Pancreas (tissue), 10 donors: ENCODE measurements around the gene FAT1. TPM values are rescaled to one million over a fixed set of nuclear protein-coding genes. Genes with fewer than 3 reads are reported as not detected.

Source experiments
- ATAC-seq, 4 donors: fragments of 200-7000 bp; cut with Tn5 transposase; one replicate each; pipeline versions ENCODE4 v1.8.0 to v1.9.1; 2020; ENCODE audit warnings: mild to moderate bottlenecking in 4 of 4, moderate library complexity in 4 of 4
- DNase-seq, 6 donors: peaks; one replicate each; pipeline ENCODE4 v3.0.0-alpha.2; 2020
- FAIRE-seq: peaks from 2 replicates; lab custom pipeline; 2012; peaks lifted over from hg19 to GRCh38; lab: Jason Lieb, UNC
- H3K27ac ChIP-seq, 4 donors: fragments of 200-600 bp; sonication (generic); 1 replicate in 3 of 4; 2 replicates in 1 of 4; pipeline versions ENCODE4 v1.5.0 to v1.8.0; 2020
- H3K27me3 ChIP-seq, 4 donors: fragments of 200-600 bp; one replicate each; pipeline ENCODE4 v1.8.0; 2021
- H3K36me3 ChIP-seq, 3 donors: fragments of 200-600 bp; sonication (generic) in 1 of 3; one replicate each; pipeline versions ENCODE4 v1.5.0 to v1.8.0; 2020 to 2021
- H3K4me1 ChIP-seq, 3 donors: fragments of 200-600 bp; one replicate each; pipeline ENCODE4 v1.8.0; 2021
- H3K4me3 ChIP-seq, 4 donors: fragments of 200-600 bp; sonication (generic) in 2 of 4; one replicate each; pipeline versions ENCODE4 v1.5.0 to v1.8.0; 2020 to 2021
- H3K9me3 ChIP-seq, 4 donors: fragments of 200-600 bp; one replicate each; pipeline ENCODE4 v1.8.0; 2021
- WGBS, 2 donors: extraction: QIAGEN DNeasy Blood & Tissue Kit; methylation state at CpG; one replicate each; pipeline ENCODE4 v1.1.7; 2013; 5-methylcytosine and 5-hydroxymethylcytosine counted together
- intact Hi-C, 3 donors: fragments of 100-400 bp; cut with DNase I; formaldehyde crosslinking; loops; one replicate each; pipeline versions ENCODE4 v1.11.1 to v1.14.2; 2022
- polyA plus RNA-seq, 2 donors: library from polyadenylated mRNA; stranded (reverse); fragments of 200-250 nt; gene quantifications; one replicate each; pipeline ENCODE4 v1.2.3, GENCODE V29; 2013
- total RNA-seq, 6 donors: library from RNA; stranded (reverse); fragmentation: NEBNext Ultra II Directional in 4 of 6; extraction: Animal tissue kit (Norgen Biotek cat#: 25700) in 4 of 6; gene quantifications; one replicate each; pipeline versions ENCODE4 v1.2.1 to v1.2.4, GENCODE V29; 2021 to 2023
- TF ChIP-seq, protein P1 (sequence below), 4 donors: fragments of 200-600 bp; sonication (generic) in 3 of 4; IDR thresholded peaks; one replicate each; pipeline versions ENCODE4 v1.5.0 to v1.8.0; 2021; ENCODE audit warnings: antibody characterized with exemption in 4 of 4
- donor health status: healthy with polysubstance abuse.
- donor health status: DM: no; HTN: no; CAD: no; lungs with moderate emphysema.
- donor health status: DM: no; HTN: no; CAD: no.
- donor health status: control.
- donor health status: control.
- donor health status: Bipolar disorder and iron deficiency.
- donor health status: DM: yes; HTN: yes; CAD: no.
- donor health status: DM: no; HTN: no; CAD: no.
- donor health status: DM: no; HTN: no; CAD: no.
- donor health status: DM: yes; HTN: yes; CAD: no.

FAT1 gene
- total and polyA plus RNA-seq, 8 donors = 16.9 to 91.6 (median 59.3) TPM

DNA sequence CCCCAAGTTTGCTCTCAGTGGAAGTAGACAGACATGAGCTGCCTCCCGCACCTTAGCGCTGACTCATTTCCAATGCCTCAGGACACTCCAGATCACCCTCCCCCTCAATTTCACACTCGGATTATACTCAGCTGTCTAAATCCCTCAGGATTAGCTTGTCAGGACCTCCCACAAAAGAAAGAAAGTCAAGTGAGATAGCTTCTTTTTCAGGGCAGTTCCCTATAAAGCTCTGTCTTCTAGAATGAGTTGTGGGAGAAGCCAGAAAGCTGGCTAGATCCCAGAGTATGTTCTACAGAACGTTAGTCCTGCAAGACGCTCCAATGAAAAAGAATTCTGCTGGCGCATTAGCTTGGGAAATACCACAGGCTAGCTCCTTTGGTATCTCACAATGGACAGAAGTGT, 117.1 kb downstream of the FAT1 start:
- DNase-seq (no peak), ATAC-seq (no peak), FAIRE-seq (no peak)
- 85 to 87% methylated on average over 6 of the region's 6 CpGs for WGBS, 2 donors
- peaks cover 0 to 57% (median 17%) of the 10 kb centered on the region in 3 donors for H3K36me3 ChIP-seq
- H3K27ac ChIP-seq = no peak overlapping the region
- TF ChIP-seq, protein P1, sequence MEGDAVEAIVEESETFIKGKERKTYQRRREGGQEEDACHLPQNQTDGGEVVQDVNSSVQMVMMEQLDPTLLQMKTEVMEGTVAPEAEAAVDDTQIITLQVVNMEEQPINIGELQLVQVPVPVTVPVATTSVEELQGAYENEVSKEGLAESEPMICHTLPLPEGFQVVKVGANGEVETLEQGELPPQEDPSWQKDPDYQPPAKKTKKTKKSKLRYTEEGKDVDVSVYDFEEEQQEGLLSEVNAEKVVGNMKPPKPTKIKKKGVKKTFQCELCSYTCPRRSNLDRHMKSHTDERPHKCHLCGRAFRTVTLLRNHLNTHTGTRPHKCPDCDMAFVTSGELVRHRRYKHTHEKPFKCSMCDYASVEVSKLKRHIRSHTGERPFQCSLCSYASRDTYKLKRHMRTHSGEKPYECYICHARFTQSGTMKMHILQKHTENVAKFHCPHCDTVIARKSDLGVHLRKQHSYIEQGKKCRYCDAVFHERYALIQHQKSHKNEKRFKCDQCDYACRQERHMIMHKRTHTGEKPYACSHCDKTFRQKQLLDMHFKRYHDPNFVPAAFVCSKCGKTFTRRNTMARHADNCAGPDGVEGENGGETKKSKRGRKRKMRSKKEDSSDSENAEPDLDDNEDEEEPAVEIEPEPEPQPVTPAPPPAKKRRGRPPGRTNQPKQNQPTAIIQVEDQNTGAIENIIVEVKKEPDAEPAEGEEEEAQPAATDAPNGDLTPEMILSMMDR (IDR thresholded peaks at IDR 0.05) = no peak
- intact Hi-C loops = no loop called here
- no peaks in the 10 kb centered on the region for H3K9me3 ChIP-seq
- H3K4me1 ChIP-seq = no peaks in the 10 kb centered on the region
- no peak overlapping the region for H3K4me3 ChIP-seq
- H3K27me3 ChIP-seq = no peaks in the 10 kb centered on the region

DNA sequence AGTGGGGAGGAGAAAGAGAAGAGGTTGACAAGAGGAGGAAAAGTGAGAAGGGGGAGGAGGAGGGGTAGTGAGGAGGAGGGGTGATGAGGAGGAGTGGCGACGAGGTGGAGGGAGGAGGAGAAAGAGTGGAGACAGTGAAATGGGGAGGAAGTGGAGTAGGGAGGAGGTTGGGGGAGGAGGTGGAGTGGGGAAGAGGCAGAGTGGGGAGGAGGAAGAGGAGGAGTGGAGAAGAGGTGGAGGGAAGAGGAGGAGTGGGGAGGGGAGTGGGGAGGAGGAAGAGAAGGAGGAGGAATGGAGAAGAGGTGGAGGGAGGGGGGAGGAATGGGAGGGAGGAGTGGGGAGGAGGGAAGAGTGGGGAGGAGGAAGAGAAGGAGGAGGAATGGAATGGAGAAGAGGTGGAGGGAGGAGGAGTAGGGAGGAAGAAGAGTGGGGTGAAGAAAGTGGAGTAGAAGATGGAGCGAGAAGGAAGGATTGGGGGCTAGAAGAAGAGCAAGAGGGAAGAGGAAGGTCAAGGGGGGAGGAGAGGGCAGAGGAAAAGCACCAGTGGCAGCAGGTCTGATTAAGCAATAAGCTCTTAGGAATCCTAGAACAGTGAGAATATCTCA, 118.3 kb downstream of the FAT1 start:
- no peaks in the 10 kb centered on the region for H3K4me1 ChIP-seq
- TF ChIP-seq, protein P1 (IDR thresholded peaks at IDR 0.05) = no peak
- peaks cover 0 to 62% (median 17%) of the 10 kb centered on the region in 3 donors for H3K36me3 ChIP-seq
- ATAC-seq (no peak), DNase-seq (no peak), FAIRE-seq (no peak)
- H3K27me3 ChIP-seq = no peaks in the 10 kb centered on the region
- H3K27ac ChIP-seq = no peak overlapping the region
- H3K9me3 ChIP-seq = no peaks in the 10 kb centered on the region
- 92 to 93% methylated on average over 3 of the region's 3 CpGs for WGBS, 2 donors
- intact Hi-C loops = no loop called here
- H3K4me3 ChIP-seq = no peak overlapping the region

DNA sequence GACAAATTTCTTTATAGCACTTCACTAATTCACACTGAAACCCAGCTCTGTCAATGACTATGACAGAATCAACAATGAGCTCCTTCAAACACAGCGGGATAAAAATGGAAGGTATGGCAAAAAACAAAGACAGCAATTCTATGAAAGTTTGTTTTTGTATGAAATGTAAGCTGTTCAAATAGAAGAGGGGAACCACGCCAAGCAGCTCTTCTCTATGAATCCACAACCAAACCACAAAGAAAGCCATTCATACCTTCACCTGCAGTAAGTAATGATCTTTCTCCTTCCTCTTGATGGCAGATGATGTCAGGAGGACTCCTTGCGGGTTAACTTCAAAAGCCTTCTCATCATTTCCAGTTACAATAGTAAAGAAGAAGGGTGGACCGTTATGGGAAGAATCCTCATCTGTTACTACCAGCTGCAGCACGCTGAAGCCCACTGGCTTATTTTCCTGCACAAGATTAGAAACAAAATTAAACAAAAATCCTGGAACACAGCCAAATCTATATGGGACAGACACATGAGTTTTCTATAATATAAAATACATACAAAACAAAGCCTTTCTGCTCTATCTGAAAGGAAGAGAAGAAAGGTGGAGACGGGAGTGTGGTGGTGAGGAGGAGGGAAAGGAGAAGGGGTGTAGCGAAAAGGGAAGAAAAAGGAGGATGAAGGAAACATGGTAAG, 119.4 kb downstream of the FAT1 start:
- ATAC-seq (no peak), FAIRE-seq (no peak), DNase-seq (no peak)
- Histone ChIP-seq H3K27me3 (no peaks in the 10 kb centered on the region), H3K27ac (no peak overlapping the region), H3K4me3 (no peak overlapping the region), H3K4me1 (no peaks in the 10 kb centered on the region), H3K9me3 (no peaks in the 10 kb centered on the region), H3K36me3 (peaks cover 0 to 65% (median 20%) of the 10 kb centered on the region in 3 donors)
- TF ChIP-seq, protein P1 (IDR thresholded peaks at IDR 0.05) = no peak
- WGBS, 2 donors = 70 to 78% methylated on average over 7 of the region's 7 CpGs
- intact Hi-C loops = no loop called here

DNA sequence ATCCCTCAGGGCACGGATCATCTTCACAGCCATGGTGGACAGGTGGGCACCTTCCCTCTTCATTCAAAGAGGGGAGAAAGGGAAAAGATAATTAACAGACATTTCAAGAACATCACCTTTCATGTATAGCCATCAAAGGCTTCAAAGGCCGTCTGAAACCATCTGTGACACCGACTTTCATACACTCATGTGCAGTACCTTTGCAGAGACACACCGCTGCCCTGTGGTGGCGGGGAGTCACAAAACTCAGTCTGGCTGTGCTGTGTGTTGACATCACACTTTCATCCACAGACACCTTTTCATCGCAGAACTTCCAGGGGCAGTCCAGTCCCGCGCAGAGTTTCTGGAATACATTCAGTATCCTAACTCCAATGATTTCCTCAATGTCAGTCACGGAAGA, 120.7 kb downstream of the FAT1 start:
- Histone ChIP-seq H3K27me3 (no peaks in the 10 kb centered on the region), H3K4me3 (no peak overlapping the region), H3K27ac (no peak overlapping the region), H3K9me3 (no peaks in the 10 kb centered on the region), H3K36me3 (peaks cover 0 to 60% (median 10%) of the 10 kb centered on the region in 3 donors), H3K4me1 (no peaks in the 10 kb centered on the region)
- WGBS, 2 donors = 91 to 96% methylated on average over 9 of the region's 9 CpGs
- intact Hi-C loops = no loop called here
- TF ChIP-seq, protein P1 (IDR thresholded peaks at IDR 0.05) = no peak
- no peak for DNase-seq
- no peak for FAIRE-seq
- ATAC-seq = no peak

DNA sequence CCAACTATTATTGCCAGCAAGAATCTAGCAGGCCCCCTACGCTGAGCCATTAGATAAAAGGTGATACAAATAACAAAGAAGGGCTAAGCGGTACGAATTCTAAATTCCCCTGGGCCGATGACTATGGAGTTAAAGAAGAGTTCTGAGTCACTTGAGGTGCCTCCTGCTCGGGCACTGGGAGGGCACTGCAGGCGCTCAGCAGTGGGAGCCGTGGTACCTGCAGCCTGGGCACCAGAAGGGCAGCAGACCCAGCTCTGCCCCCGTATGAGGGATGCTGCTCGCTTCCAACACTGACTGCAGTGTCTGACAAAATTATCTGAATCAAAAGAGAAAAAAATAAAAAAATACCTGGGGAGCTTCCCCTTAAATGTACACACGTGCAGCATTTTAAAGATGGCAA, 124.2 kb downstream of the FAT1 start:
- TF ChIP-seq, protein P1 (IDR thresholded peaks at IDR 0.05) = no peak
- no peaks in the 10 kb centered on the region for H3K4me1 ChIP-seq
- no peak overlapping the region for H3K27ac ChIP-seq
- H3K9me3 ChIP-seq = no peaks in the 10 kb centered on the region
- DNase-seq (no peak), ATAC-seq (no peak), FAIRE-seq (no peak)
- intact Hi-C loops = no loop called here
- 91 to 92% methylated on average over 10 of the region's 10 CpGs for WGBS, 2 donors
- no peaks in the 10 kb centered on the region for H3K27me3 ChIP-seq
- peaks cover 0 to 87% (median 7%) of the 10 kb centered on the region in 3 donors for H3K36me3 ChIP-seq
- no peak overlapping the region for H3K4me3 ChIP-seq
